ENCODE measurements around the gene TH. TPM values are rescaled to one million over a fixed set of nuclear protein-coding genes. Genes with fewer than 3 reads are reported as not detected.

Gene TH
- total RNA-seq, 1 experiment from 2014 or later = not detected

- no peak for DNase-seq (ENCODE audit: extremely low read depth, low read depth)
Observed at GRCh38 chr11:2121227-2122130, 50.1 kb downstream of the TH start.

GRCh38 chr11:2120359-2121100 lies 51.1 kb downstream of the TH start:
- DNase-seq (ENCODE audit: extremely low read depth, low read depth) = no peak

GRCh38 chr11:2118677-2119076 lies 52.9 kb downstream of the TH start:
- DNase-seq (ENCODE audit: extremely low read depth, low read depth) = no peak

- DNase-seq (ENCODE audit: extremely low read depth, low read depth) = no peak
Observed at GRCh38 chr11:2116680-2117079, 54.9 kb downstream of the TH start.

GRCh38 chr11:2115308-2115707 lies 56.3 kb downstream of the TH start:
- no peak for DNase-seq (ENCODE audit: extremely low read depth, low read depth)

- no peak for DNase-seq (ENCODE audit: extremely low read depth, low read depth)
Observed at GRCh38 chr11:2114430-2115241, 57.0 kb downstream of the TH start.

Small RNA genes within 50 kb of the gene (small RNA-seq; reads per million reads assigned to genes)
- 0 reads per million in 2 experiments for gene MIR4686
- gene MIR483 = 0 reads per million in 2 experiments

Other genes with a start within 250 kb of the TH start
- 74.9 and 80.3 TPM in 2 replicates for gene MRPL23, start 224.5 kb downstream of the TH start, total RNA-seq (2014; rRNA removed; shearing (Covaris generic))
- 0.40 and 1.5 TPM in 2 replicates for gene H19, start 174.0 kb downstream of the TH start, total RNA-seq (2014; rRNA removed; shearing (Covaris generic))
- 0.15 and 0.20 TPM in 2 replicates for gene IGF2, start 32.4 kb downstream of the TH start, total RNA-seq (2014; rRNA removed; shearing (Covaris generic))
- not detected in 2 replicates for gene INS, start 10.6 kb downstream of the TH start, total RNA-seq (2014; rRNA removed; shearing (Covaris generic))
- not detected in 2 replicates for gene ASCL2, start 98.8 kb upstream of the TH start, total RNA-seq (2014; rRNA removed; shearing (Covaris generic))
- gene C11orf21, start 130.1 kb upstream of the TH start, total RNA-seq (2014; rRNA removed; shearing (Covaris generic)) = not detected in 2 replicates
- not detected in 2 replicates for gene TSPAN32, start 130.2 kb upstream of the TH start, total RNA-seq (2014; rRNA removed; shearing (Covaris generic))
- 75.2 and 83.6 TPM in 2 replicates for gene CD81, start 205.5 kb upstream of the TH start, total RNA-seq (2014; rRNA removed; shearing (Covaris generic))
- 27.9 and 38.0 TPM in 2 replicates for gene TSSC4, start 228.9 kb upstream of the TH start, total RNA-seq (2014; rRNA removed; shearing (Covaris generic))